ENCODE results near the gene CEP20. TPM values are rescaled to one million over a fixed set of nuclear protein-coding genes. Genes with fewer than 3 reads are reported as not detected.
"Not testable (repeated sequence)": the region's sequence is repeated elsewhere in the genome, so short reads cannot be mapped to it uniquely, and the experiment has no call there.

Gene CEP20
- total RNA-seq, 1 donor from 2014 or later = 7.6 TPM

DNA sequence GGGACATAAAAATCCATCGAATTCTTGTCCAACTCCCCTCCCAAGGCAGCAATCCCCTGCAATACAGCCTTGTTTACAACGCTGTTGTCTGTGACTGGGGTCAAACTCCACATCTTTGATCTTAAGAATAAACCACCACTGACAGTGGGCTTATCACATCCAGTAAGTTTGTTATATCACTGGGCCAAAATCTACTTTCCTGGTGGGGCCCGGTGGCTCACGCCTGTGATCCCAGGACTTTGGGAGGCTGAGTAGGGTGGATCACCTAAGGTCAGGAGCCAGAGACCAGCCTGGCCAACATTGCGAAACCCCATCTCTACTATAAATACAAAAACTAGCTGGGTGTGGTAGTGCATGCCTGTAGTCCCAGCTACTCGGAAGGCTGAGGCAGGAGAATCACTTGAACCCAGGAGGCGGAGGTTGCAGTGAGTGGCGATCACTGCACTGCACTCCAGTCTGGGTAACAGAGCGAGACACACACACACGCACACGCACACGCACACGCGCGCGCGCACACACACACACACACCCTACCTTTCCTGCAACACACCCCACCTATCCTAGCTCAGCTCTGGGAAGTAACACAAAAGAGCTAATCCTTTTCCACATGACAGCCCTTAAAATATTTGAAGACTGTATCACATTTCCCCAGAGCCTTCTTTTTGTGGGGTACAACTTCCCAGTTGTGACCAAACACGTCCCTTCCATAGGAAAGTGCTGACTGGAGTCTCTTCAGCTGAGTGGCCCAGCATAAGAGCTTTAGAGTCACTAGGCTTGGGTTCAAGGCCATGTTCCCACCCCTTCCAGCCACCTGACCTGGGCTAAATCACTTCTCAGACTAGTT lies 40.1 kb upstream of the CEP20 start:
- Histone ChIP-seq H3K4me1 (no peaks in the 10 kb centered on the region), H3K27me3 (no peaks in the 10 kb centered on the region), H3K36me3 (no peaks in the 10 kb centered on the region), H3K27ac (no peak overlapping the region), H3K4me3 (no peak overlapping the region), H3K9me3 (no peaks in the 10 kb centered on the region)
- intact Hi-C loops (cut with DNase I) = loop anchor here (5.0 kb wide), 1 partner anchor 266 kb away; no protein-coding TSS in a partner anchor
- DNase-seq (ENCODE audit: low spot score in 2 of 2) = no peak
- TF ChIP-seq, protein P1, sequence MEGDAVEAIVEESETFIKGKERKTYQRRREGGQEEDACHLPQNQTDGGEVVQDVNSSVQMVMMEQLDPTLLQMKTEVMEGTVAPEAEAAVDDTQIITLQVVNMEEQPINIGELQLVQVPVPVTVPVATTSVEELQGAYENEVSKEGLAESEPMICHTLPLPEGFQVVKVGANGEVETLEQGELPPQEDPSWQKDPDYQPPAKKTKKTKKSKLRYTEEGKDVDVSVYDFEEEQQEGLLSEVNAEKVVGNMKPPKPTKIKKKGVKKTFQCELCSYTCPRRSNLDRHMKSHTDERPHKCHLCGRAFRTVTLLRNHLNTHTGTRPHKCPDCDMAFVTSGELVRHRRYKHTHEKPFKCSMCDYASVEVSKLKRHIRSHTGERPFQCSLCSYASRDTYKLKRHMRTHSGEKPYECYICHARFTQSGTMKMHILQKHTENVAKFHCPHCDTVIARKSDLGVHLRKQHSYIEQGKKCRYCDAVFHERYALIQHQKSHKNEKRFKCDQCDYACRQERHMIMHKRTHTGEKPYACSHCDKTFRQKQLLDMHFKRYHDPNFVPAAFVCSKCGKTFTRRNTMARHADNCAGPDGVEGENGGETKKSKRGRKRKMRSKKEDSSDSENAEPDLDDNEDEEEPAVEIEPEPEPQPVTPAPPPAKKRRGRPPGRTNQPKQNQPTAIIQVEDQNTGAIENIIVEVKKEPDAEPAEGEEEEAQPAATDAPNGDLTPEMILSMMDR (IDR thresholded peaks at IDR 0.05) = no peak

DNA sequence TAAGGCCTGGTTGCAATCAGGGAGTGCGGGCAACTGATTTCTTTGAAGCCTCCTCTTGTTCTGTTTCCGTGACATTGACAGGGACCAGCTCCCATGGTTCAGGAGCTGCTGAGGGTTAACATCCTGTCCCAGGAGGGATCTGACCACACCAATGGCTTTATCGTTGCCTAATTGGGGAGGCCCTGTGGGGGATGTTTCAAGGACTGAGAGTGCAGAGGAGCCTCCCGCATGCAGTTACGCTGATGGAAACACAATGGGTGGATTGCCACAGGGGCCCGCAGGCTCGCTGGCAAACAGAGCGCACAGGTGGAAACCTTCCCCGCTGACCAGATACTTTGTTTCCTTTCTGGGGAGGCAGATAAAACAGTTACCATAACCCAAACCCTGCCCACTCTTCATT lies 37.2 kb upstream of the CEP20 start:
- Histone ChIP-seq H3K4me1 (no peaks in the 10 kb centered on the region), H3K36me3 (no peaks in the 10 kb centered on the region), H3K27ac (no peak overlapping the region), H3K27me3 (no peaks in the 10 kb centered on the region), H3K9me3 (no peaks in the 10 kb centered on the region), H3K4me3 (no peak overlapping the region)
- TF ChIP-seq, protein P1 (IDR thresholded peaks at IDR 0.05) = no peak
- DNase-seq (ENCODE audit: low spot score in 2 of 2) = no peak
- intact Hi-C loops (cut with DNase I) = loop anchor here (5.0 kb wide), 1 partner anchor 263 kb away; no protein-coding TSS in a partner anchor

DNA sequence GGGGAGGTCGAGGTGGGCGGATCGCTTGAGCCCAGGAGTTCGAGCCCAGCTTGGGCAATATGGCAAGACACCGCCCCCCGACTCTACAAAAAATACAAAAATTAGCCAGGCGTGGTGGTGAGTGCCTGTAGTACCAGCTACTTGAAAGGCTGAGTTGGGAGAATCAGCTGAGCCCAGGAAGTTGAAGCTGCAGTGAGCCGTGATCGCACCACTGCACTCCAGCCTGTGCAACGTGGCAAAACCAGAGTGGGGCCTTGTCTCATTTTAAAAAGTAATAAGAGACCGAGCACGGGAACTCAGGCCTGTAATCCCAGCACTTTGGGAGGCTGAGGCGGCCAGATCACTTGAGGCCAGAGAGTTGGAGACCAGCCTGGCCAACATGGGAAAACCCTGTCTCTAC lies 36.6 kb upstream of the CEP20 start:
- intact Hi-C loops (cut with DNase I) = loop anchor here (5.0 kb wide), 1 partner anchor 263 kb away; no protein-coding TSS in a partner anchor
- DNase-seq (ENCODE audit: low spot score in 2 of 2) = no peak
- no peak overlapping the region for H3K4me3 ChIP-seq
- no peaks in the 10 kb centered on the region for H3K27me3 ChIP-seq
- no peak overlapping the region for H3K27ac ChIP-seq
- no peaks in the 10 kb centered on the region for H3K36me3 ChIP-seq
- TF ChIP-seq, protein P1 (IDR thresholded peaks at IDR 0.05) = no peak
- no peaks in the 10 kb centered on the region for H3K4me1 ChIP-seq
- no peaks in the 10 kb centered on the region for H3K9me3 ChIP-seq

DNA sequence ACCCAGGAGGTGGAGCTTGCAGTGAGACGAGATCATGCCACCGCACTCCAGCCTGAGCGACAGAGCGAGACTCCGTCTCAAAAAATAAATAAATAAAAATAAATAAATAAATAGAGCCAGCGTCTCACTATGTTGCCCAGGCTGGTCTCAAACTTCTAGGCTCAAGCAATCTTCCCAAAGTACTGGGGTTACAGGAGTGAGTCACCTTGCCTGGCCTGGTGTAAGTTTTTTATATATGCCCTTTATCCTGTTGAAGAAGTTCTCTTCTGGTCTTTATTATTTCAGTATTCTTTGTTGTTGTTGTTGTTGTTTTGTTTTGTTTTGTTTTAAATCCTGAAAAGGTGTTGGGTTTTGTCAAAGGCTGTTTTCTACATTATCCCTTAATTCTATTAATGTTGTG lies 30.9 kb upstream of the CEP20 start:
- H3K36me3 ChIP-seq = no peaks in the 10 kb centered on the region
- no peak for DNase-seq (ENCODE audit: low spot score in 2 of 2)
- H3K4me1 ChIP-seq = no peaks in the 10 kb centered on the region
- no peaks in the 10 kb centered on the region for H3K9me3 ChIP-seq
- TF ChIP-seq, protein P1 (IDR thresholded peaks at IDR 0.05) = no peak
- H3K27me3 ChIP-seq = no peaks in the 10 kb centered on the region
- intact Hi-C loops (cut with DNase I) = no loop called here
- no peak overlapping the region for H3K27ac ChIP-seq
- no peak overlapping the region for H3K4me3 ChIP-seq

DNA sequence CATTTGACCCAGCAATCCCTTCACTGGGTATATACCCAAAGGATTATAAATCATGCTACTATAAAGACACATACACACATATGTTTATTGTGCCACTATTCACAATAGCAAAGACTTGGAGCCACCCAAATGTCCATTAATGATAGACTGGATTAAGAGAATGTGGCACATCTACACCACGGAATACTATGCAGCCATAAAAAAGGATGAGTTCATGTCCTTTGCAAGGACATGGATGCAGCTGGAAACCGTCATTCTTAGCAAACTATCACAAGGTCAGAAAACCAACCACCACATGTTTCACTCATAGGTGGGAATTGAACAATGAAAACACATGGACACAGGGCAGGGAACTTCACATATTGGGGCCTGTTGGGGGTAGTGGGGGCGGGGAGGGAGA lies 29.9 kb upstream of the CEP20 start:
- H3K4me3 ChIP-seq; H3K27me3 ChIP-seq; H3K36me3 ChIP-seq; H3K4me1 ChIP-seq; H3K9me3 ChIP-seq; intact Hi-C loops (cut with DNase I); H3K27ac ChIP-seq; DNase-seq (ENCODE audit: low spot score in 2 of 2): not testable (repeated sequence)

DNA sequence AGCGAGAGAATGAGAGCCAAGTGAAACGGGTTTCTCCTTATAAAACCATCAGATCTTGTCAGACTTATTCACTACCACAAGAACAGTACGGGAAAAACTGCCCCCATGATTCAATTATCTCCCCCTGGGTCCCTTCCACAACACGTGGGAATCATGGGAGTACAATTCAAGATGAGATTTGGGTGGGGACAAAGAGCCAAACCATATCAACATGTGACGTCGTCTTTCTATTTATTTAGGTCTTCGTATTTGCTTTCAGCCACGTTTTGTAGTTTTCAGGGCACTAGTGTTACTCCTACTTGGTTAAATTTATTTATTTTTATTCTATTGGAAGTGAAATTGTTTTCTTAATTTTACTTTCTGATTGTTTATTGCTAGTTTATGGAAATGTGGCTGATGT lies 27.9 kb upstream of the CEP20 start:
- H3K27me3 ChIP-seq = no peaks in the 10 kb centered on the region
- no peak overlapping the region for H3K4me3 ChIP-seq
- H3K4me1 ChIP-seq = no peaks in the 10 kb centered on the region
- H3K36me3 ChIP-seq = no peaks in the 10 kb centered on the region
- H3K27ac ChIP-seq = no peak overlapping the region
- no peaks in the 10 kb centered on the region for H3K9me3 ChIP-seq
- no peak for DNase-seq (ENCODE audit: low spot score in 2 of 2)
- TF ChIP-seq, protein P1 (IDR thresholded peaks at IDR 0.05) = no peak
- intact Hi-C loops (cut with DNase I) = no loop called here
